HL-60 (cell line): Measurements from ENCODE around the gene IRS2.

ENCODE experiments used
- DNase-seq, 2 experiments: peaks; one replicate each; pipeline ENCODE4 v3.0.0-alpha.2; 2010 to 2020; ENCODE audit warnings: low read depth in 1 of 2, low spot score in 1 of 2
- H3K27ac ChIP-seq: fragments of 250-450 bp; sonication (Bioruptor Pico); replicated peaks from 2 replicates; pipeline ENCODE4 v1.5.1; 2020; ENCODE audit warnings: mild to moderate bottlenecking, moderate library complexity
- H3K27me3 ChIP-seq: fragments of 250-450 bp; sonication (Bioruptor Pico); 2 replicates; pipeline ENCODE4 v1.5.1; 2021; ENCODE audit warnings: mild to moderate bottlenecking, moderate library complexity; ENCODE audit not compliant: insufficient read depth, poor library complexity, severe bottlenecking
- H3K4me3 ChIP-seq: replicated peaks from 2 replicates; pipeline ENCODE4 v1.5.1; 2011; ENCODE audit warnings: mild to moderate bottlenecking, control low read depth, low read length; ENCODE audit not compliant: insufficient read depth
- CTCF ChIP-seq: IDR thresholded peaks from one replicate; pipeline ENCODE4 v1.5.1; 2011; ENCODE audit warnings: low read length, control low read depth, inconsistent platforms; ENCODE audit not compliant: insufficient read depth
- GABPA ChIP-seq: IDR thresholded peaks from 2 replicates; pipeline ENCODE4 v1.6.1; 2012; ENCODE audit warnings: low read depth
- POLR2AphosphoS5 ChIP-seq: IDR thresholded peaks from 2 replicates; pipeline ENCODE4 v1.6.1; 2012; ENCODE audit warnings: low read depth
- REST ChIP-seq: IDR thresholded peaks from 2 replicates; pipeline ENCODE4 v1.6.1; 2012; ENCODE audit warnings: low read depth; ENCODE audit not compliant: insufficient replicate concordance
- SPI1 ChIP-seq: IDR thresholded peaks from 2 replicates; pipeline ENCODE4 v1.6.1; 2012; ENCODE audit warnings: low read depth, mild to moderate bottlenecking, borderline replicate concordance

The IRS2 gene

DNA sequence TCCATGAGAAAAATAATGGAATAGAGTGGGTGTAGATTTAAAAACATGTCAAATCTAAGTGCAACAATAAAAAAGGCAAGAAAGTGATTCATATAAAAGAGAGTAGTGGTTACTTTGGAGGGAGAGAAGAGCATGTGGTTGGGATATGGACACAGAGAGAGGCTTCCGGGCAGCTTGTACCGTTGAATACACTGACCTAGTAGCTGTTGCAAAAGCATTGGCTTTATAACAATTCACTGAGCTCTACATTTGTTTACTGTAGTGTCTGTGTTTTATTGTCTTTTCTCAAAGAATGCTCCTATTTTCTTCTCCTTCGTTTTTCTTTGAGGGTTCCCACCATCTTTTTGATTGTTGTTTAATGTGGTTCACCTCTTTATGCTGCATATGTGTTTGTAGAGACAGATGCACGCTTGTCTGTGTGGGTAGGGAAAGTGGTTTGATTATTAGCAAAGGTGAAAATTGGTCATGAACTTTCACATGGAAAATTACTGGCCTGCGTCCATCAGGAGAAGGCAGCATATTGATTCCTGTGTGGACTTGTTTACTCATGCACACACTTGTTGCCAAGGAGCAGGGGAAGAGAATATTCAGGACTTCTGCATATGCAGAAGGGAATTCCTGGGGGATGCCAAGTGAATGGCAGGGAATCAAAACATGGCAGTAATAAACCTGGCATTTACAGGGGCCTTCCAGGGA is 29.9 kb upstream of the IRS2 start:
- Histone ChIP-seq H3K27me3 (peaks cover 10% of the 10 kb centered on the region), H3K27ac (no peak overlapping the region), H3K4me3 (no peak overlapping the region)
- DNase-seq = no peak
- no peak for TF ChIP-seq REST
- TF ChIP-seq SPI1 = no peak
- TF ChIP-seq GABPA = no peak
- no peak for TF ChIP-seq CTCF
- TF ChIP-seq POLR2AphosphoS5 = no peak

- Histone ChIP-seq H3K27me3 (peaks cover 10% of the 10 kb centered on the region), H3K4me3 (no peak overlapping the region), H3K27ac (no peak overlapping the region)
- TF ChIP-seq GABPA (no peak), CTCF (no peak)
- no peak for DNase-seq
Observed at GRCh38 chr13:109815651-109816050, 29.3 kb upstream of the IRS2 start.

DNA sequence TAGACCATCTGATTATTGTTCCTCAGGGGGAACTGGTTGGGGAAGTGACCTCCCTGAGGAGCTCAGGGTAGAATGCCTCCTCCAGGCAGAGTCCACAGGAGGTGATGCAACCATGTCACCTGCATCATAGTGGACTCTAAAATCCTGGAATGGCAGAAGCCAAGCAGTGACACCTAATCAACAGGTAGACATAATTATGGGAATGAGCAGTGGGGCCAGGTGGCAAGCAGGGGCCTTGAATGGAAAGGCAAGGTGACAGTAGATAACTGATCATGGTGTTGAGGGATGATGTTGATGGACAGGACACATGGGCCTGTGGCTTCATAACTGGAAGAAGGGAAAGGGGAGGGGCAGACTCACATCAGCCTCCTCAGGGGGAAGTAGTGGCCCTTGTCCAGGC is 27.3 kb upstream of the IRS2 start:
- no peak for DNase-seq
- TF ChIP-seq SPI1 (no peak), GABPA (no peak), POLR2AphosphoS5 (no peak), REST (no peak), CTCF (no peak)

GRCh38 chr13:109812382-109812781 is 26.0 kb upstream of the IRS2 start:
- DNase-seq = no peak
- no peak overlapping the region for H3K27ac ChIP-seq
- no peak overlapping the region for H3K4me3 ChIP-seq
- H3K27me3 ChIP-seq = peaks cover 10% of the 10 kb centered on the region
- TF ChIP-seq SPI1 (peak; percentile 18; the same call in 1 of the 2 replicates), CTCF (no peak)

More for the DNA sequence above, 27.3 kb upstream of the IRS2 start:
- H3K27ac ChIP-seq = no peak overlapping the region
- peaks cover 10% of the 10 kb centered on the region for H3K27me3 ChIP-seq
- H3K4me3 ChIP-seq = no peak overlapping the region
